Measurements from ENCODE around the gene GRIP2.

Gene GRIP2

GRCh38 chr3:14463330-14464140, 76.6 kb downstream of the GRIP2 start:
- no peak for DNase-seq

- no peak for DNase-seq
These were observed 77.4 kb downstream of the GRIP2 start for GRCh38 chr3:14462738-14463137.

GRCh38 chr3:14461748-14462324, 78.3 kb downstream of the GRIP2 start:
- peak in 1 of 2 experiments; percentile 4 for DNase-seq

- no peak for DNase-seq
These were observed 79.0 kb downstream of the GRIP2 start for GRCh38 chr3:14461006-14461747.

- DNase-seq, result no peak
These were observed 79.7 kb downstream of the GRIP2 start for GRCh38 chr3:14460342-14461005.

GRCh38 chr3:14459787-14460186, 80.4 kb downstream of the GRIP2 start:
- DNase-seq, result no peak

- no peak for DNase-seq
These were observed 80.8 kb downstream of the GRIP2 start for GRCh38 chr3:14459384-14459783.

- DNase-seq, result no peak
These were observed 81.5 kb downstream of the GRIP2 start for GRCh38 chr3:14458434-14459275.

GRCh38 chr3:14457999-14458398, 82.1 kb downstream of the GRIP2 start:
- DNase-seq, result no peak

- DNase-seq, result no peak
These were observed 82.7 kb downstream of the GRIP2 start for GRCh38 chr3:14457481-14457880.

- no peak for DNase-seq
These were observed 83.3 kb downstream of the GRIP2 start for GRCh38 chr3:14456794-14457193.

GRCh38 chr3:14455571-14456317, 84.4 kb downstream of the GRIP2 start:
- DNase-seq, result no peak

- no peak for DNase-seq
These were observed 85.4 kb downstream of the GRIP2 start for GRCh38 chr3:14454639-14455310.

GRCh38 chr3:14453876-14454638, 86.1 kb downstream of the GRIP2 start:
- no peak for DNase-seq

GRCh38 chr3:14452740-14453710, 87.1 kb downstream of the GRIP2 start:
- DNase-seq, result peak; percentile 46 to 62

GRCh38 chr3:14451844-14452739, 88.0 kb downstream of the GRIP2 start:
- no peak for DNase-seq

- no peak for DNase-seq
These were observed 89.1 kb downstream of the GRIP2 start for GRCh38 chr3:14450922-14451606.
